KG1 (cell line): Measurements from ENCODE around the gene CYTH1.

Experiments used
- DNase-seq: peaks from one replicate; lab custom pipeline; 2025; lab: John Stamatoyannopoulos, UW

CYTH1 gene

DNA sequence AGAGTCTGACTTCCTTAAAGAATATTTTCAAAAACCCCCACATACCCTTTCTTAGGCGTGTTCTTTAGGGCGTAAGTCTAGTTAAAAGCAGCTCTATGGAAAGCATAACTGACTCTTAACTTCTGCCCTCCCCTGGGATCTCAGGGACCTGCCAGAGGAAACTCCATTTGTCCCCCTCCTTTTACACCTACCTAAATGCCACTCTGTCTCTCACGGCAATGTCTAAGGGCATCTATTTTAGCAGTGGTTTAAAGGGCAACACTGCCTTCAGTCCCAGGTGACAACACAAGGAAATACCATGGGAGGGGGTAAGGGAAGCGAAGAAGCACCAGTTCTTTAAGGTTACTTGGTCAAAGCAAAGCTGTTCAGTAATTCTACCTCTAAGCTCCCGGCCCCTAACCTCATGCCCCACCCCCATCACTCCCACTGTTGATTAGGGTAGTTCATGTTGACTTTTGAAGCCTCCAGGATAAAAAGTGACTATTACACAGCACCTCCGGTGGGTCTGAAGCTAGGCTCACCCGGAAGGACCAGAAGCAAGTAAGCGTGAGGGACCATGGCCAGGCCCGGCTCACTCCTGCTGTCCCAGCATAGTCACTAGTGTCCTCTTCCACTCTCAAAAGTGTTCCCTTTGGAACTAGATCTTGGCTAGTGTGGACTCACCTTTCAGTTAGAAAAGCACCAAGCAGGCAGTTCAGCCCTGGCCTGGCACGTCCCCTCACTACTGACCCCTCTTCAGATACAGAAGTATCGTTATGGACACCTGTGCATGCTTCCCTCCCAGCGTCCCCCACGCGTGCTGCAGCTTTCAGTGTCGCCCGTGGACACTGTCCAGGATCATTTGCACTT lies 47.1 kb downstream of the CYTH1 start:
- DNase-seq = no peak

DNA sequence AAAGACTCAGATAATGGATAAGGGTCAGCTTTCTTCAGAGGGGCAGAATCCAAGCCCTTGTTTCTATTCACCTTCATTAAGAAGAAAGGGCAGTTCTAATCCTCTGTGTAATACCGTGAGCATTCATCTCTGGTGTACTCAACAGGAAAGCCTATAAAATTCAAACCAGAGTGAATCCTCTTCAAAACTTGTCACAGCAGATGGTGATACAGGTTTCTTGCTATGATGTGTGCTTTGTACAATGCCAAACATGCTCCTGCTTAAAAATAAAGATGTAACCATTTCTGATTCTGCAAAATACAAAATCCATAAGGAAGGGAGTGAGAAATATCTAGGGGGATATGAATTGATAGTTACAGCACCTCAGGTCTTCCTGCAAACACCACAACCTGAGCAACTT lies 49.7 kb downstream of the CYTH1 start:
- DNase-seq = no peak

DNA sequence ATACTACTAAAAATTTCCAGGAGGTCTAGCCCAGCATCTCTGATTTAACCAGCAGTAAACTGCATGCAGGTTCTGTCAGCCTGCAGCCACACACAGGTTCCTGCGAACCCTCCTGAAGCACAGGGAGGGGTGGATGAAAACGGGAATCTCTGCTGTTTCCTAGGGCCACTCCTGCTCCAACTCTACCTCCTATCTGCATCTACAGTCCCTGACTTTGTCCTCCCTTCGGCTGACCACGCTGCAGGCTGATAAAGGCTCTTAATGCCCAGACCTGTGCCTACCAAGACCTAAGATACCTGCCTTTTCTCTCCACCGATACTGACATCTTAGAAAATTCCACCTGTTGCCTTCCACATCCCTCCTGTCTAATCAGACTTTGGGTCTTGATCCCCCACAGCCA lies 50.2 kb downstream of the CYTH1 start:
- no peak for DNase-seq

DNA sequence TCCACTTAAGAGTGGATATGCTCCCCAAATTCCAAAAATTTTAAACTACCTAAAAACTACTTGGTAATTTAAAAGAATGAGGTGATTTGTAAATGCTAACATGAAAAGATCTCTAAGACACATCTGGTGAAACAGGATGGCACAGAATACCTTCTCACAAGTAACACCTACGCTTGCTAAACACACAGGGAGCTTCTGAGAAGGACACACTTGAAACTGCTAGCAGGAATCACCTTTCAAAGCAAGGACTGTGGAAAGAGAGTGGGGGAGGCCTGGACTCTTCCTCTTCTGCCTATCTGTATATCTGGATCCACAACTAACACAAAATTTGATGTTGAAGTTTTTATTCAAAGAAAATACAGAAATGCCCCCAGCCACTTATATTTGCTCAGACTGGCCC lies 52.4 kb downstream of the CYTH1 start:
- no peak for DNase-seq

DNA sequence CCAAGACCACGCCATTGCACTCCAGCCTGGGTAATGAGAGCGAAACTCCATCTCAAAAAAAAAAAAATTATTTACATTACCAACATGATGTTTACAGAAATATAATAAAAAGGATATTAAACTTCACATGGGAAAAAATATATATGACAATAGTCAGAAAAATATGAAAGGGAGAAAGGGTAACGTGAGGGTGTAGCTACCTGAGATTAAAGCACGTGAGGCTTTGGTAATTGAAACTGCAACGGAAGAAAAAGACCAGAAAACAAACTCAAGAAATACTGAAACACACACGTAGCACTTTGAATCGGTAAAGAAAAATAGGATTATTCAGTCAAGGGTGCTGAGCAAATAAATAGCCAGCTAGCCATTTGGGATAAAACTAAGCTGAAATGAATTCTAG lies 53.6 kb downstream of the CYTH1 start:
- no peak for DNase-seq

DNA sequence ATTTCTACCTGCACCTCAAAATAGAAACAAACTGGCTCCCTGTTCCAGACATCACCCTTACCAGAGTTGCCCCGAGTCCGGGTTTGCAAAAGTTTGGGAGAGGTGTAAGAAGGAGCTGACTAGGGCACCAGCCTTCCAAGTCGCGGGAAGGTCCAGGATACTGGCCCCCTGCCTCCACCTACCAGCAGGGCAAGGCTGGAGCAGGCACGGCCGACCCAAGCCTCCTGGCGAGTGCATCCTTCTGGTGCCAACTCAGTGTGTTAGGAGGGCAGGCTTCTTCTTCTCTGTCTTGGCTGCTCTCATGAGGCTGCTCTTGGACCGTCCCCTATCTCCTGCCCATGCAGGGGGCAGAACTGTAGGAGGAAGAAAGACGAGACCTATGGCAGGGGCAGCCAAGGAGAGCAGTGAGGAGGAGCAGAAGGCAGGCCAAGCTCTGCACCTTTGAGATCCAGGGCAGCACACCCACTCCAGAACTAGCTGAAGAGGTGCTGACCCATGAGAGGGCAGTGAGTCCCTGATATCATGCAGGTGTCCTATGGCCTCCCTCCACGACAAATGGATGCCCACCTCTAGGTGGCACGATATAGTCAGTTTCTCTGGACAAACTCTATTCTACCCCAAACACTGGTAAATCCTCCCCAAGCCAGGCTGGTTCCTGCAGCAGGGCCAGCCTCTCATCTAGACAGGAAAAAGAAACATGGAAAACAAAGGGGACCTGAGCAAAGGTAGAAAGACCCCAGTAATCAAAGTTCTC lies 54.4 kb downstream of the CYTH1 start:
- no peak for DNase-seq

DNA sequence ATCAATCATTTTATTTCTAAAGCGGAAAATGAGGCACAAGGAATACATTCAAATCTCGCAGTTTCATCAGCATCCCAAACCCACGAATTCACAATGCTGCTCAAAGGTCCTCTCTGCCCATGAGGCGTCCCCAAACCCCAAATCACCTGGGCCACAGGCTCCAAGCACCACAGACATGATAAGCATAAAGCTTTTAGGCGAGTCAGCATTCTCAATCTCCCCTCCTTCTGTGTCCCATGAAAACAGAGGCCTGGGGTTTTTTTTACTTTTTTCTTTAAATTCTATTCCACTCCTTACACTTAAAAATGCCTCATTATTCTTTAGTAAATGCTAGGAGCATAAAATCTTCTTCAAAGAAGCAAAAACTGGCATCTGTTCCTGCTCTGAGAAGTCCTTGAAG lies 55.0 kb downstream of the CYTH1 start:
- no peak for DNase-seq

DNA sequence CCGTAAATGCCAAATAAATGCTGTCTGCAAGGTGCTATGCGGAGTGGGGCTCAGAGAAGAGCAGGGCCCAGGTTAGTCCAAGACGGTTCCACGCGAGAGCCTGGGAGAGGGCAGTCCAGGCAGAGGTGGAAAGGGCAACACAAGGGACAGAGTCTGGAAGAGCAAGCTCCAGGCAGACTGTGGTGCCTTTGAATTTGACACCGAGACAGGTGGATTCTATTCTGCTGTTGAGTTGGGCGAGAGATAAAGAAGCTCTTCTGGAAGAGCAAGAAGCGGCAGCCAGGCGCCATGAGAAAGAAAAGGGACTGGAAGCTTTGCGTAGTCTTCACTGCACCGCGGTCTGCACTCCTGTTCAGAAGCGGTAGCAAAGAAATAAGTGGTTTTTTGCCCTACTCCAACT lies 55.6 kb downstream of the CYTH1 start:
- DNase-seq = no peak

DNA sequence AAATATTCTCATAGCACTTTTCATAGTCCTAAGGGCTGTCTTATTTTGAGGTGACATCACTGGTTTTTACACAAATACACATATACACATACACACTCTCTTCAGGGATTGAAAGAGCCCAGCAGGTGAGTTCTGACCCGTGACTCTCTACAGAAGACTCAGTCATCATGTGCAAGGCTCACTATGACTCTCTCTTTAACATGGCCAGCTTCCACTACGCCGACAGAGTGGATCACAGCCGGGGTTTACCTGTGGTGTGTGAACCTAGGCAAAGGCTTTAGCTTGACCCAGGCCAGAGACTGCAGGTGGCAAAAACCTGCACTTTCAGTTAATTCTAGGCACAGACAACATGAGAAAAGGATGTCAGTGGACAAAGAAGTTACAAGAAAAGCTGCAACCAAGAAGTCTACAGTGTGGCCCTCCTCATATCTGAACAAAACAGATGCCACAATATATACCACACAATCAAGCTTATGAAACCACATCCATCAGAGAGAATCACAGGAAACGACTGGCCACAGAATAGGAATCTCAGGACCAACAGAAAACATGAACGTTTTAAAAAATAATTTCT lies 56.5 kb downstream of the CYTH1 start:
- DNase-seq = no peak

DNA sequence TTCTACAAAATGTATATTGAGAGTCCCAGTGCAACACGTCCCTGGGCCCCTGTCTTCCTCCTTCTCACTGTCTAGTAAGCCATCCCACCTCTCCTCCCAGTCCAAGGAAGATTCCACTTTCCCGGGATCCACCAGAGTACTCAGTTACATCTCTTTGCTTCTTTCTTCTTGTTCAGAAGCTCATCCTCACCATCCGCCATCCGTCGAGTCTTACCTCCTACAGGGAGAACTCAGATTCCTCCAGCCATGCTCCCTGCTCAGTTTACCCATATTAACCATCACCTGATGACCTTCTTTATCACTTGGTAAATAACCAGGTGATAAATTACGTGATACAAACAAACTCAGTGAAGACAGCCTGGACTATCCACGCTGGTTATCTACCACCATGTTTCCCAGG lies 57.1 kb downstream of the CYTH1 start:
- DNase-seq = no peak

DNA sequence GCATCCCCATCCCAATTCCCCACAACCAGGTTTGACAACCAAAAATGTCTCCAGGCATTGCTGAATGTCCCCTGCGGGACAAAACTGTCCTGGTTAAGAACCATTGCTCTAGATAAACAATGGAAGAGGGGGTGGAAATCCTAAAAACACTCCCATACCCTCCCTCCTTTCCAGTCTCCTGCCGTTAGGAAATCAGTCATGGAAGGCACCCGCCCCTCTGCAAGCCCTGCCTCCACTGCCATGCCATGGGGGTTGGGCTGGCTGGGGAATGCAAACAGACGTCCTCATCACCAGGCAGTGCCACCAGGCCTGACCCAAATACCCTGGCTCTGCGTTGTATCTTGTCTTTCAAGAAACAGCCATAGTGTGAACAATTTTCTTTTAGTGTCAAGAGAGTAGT lies 57.5 kb downstream of the CYTH1 start:
- DNase-seq = no peak

DNA sequence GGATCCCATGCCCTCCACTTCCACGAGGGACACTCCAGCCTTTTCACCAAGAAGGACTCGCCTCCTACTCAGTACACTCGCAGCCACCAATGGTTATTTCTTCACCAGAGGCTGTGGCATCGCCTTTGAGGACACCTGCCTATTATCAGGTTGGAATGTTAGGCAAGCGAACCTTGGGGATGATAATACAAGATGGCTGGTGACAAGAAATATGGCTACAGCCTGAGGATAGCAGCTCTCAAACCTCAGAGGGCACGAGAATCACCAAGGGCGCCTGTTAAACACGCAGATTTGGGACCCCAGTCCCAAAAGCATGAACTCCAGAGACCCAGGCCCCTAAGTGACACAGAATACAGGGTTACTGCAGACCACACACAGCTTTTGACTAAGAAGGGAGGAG lies 58.1 kb downstream of the CYTH1 start:
- DNase-seq = no peak

DNA sequence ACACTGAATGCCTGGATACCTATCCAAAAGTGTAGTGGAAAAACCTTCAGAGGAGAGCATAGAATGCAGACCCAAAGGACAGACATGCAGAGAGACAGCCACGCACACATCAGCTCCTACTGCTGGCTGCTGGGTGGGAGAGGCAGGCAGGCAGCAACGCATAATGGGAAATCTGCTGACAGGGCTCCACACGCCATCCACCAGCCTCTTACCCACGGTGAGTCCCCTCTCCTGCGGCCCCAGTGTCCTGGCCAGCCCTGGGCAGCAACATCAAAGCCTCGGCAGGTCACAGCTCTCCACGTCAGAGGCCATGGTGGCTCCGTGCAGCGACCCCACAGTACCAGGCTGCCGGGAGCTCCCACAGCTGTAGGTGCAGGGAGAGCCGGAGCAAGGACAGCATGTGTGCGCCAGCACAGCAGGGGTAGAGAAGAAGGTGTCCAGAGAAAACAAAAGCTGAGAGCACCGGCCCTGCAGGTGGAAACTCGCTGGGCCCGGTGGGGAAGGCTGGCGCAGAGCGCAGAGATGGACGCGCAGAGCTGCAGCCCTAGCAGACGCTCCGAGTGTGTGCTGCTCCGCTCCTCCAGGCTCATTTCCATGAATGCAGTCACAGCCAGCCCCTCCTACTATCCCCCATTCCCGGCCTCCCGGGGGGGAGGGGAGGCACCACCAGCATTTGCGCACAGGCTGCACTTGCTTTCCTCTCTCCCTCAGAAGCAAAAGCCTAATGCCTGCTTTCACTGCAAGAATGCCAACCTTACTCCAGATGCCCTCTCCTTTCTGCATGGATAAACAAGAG lies 58.9 kb downstream of the CYTH1 start:
- DNase-seq = no peak

DNA sequence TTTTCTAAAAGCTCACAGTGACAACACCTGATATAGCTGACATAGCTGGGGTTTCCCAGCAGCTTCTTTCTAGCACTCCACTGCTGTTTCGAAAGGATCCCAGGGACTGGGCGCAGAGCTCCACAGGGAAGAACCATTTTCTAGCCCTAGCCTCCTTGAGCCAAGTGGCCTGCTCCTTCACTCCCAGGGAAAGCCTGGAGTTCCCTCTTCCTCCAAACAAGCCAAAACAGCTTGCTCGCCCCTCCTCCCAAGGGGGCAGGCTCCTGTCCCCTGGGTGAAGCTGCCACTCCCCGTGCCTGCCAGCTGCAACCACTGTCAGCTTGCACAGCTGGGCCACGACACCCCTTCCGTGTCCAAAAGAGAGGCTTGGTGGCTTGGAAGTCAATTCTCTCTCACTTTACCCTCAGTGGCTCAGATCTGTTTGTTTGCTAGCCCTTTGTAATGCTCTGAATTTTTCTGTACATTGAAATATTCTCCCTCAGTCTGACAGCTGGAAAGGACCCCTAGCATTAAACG lies 59.8 kb downstream of the CYTH1 start:
- DNase-seq = no peak

DNA sequence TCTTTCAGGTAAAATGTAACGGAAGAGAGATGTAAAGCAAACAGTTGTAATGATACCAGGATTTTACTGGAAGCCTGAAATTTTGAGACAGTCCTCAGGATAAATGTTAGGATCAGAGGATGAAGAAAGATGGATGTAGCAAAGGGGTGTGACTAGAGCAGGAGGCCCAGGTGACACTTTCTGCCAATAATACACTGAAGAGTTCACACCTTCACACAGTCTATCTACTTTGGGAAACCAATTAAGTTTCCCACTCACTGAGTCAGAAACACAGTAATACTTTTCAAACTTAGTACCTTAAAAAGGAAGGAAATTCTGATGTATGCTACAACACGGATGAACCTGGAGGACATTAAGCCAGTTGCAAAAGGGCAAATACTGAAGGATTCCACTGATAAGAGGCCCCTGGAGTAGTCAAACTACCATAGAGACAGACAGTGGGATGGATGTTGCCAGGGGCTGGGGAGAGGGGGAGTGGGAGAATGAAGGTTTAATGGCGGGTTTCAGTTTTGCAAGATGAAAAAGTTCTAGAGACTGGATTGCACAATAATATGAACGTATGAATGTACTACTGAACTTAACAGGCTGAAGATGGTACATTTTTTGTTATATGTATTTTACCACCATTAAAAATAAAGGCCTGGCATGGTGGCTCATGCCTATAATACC lies 62.3 kb downstream of the CYTH1 start:
- DNase-seq = no peak

DNA sequence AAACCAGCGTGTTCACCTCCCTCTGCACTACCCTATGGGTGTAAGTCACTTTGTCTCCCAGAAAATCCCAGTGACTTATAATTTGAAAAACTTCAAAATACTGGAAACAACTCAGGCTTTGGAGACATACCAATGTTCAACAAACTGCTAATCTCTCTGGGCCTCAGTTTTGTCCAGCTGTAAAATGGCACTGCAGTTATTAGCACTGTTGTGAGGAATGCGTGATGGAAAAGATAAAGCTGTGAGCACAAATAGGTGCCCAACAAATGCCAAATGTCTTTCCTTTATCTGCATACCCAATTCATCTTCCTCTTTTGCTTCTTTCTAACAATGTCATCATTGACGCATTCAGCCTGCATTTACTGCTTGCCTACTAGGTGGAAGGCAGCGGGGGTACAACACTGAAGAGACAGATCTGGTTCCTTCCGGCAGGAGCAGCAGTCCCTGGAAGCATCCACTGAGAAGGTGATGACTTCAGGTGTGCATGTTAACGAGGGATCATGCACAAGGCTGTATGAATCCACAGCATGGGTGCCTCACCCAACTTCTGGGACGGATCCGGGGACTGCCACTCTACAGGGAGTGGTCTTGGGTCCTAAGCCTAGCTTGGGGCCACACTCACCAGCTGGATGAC lies 63.4 kb downstream of the CYTH1 start:
- no peak for DNase-seq

DNA sequence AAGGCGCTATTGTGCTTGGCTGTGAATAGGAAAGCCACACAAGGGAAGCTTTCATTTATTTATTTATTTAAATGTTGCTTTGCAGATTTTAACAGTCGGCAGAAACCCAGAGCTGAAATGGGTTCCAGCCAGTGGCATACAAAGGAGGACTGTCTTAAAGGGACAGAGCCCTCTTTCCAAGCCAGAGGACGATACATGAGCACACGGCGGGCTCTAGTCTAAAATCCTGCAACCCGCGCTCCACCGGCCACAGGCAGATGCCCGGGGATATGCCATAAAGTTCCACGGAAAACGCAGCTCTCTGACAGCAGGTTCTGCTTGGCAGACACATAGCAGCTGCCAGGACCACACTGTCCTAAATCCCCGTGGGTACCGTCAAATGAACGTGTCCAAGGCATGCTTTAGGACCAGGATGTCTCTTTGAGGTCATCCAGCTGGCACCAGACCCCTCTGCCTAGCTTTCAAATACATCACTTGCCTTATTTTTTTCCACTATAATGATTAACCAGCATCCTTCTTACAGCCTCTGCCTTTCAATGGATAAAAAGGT lies 64.6 kb downstream of the CYTH1 start:
- no peak for DNase-seq

DNA sequence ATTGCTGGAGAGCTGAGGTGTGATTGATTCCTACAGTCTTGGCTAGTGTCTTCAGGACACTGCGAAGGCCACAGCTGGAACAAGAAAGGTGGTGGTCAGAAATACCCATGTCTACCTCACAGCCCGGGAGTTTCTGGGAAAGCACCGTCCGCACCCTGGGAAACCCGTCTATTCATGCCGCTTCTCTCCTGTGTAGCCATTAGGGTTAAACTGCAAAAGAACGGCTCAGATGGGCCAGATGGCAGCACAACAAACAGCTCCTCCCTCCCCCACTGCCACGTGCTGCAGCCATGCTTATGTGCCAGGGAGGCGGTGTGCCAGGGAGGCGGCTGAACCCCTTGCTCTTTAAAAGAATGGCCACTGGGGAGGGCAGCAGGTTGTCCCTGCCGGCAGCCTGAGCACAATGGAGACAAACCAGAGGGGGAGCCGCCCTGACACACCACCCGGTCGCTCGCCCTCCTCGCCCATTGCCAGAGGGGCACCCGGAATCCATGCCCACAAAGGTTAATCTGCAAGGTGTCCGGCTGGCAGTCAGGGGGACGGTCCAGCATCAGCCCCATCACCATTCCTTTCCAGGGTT lies 65.2 kb downstream of the CYTH1 start:
- DNase-seq = no peak

DNA sequence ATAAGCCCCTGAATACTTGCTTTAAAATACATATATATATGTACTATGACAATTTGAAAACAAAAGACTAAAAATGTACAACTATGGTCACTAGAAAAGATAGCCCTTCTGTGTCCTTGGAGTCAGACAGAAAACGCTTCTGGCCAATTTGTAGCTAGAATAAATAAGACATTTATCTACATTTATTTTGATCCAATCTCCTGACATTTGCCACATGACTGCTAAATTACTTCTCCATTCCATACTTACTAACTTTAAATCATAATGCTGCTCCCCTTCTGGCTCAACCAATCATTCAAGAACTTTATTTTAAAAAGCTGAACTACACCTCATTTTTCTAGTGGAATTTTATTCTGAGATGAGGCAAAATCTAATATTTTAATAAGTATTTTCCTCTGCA lies 65.8 kb downstream of the CYTH1 start:
- DNase-seq = no peak

DNA sequence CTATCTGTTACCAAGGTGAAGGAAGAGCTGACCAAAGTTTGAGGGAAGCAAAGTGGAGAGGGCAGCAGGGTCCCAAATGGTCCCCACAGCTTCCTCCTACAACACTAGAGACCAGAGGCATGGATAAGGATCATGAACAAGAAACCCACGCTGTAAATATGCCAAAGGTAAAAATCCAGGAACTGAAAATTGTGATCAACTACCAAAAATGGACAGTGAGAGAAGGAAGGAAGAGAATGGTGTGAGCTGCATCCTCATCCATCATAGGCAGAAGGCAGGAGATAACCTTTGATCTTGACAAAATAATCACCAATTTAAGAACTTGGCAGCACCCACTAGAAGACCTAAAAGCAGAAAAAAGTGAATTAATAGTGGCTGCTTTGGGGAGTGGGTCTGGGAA lies 66.2 kb downstream of the CYTH1 start:
- DNase-seq = no peak
